Subcutaneous adipose tissue (tissue), 4 donors: ENCODE results near the gene SRRM5. TPM values are rescaled to one million over a fixed set of nuclear protein-coding genes. Genes with fewer than 3 reads are reported as not detected.

Experiments
- CTCF ChIP-seq: fragments of 450-650 bp; IDR thresholded peaks from one replicate; pipeline ENCODE4 v1.5.1; 2016; ENCODE audit warnings: low read depth, mild to moderate bottlenecking, control low read depth, antibody characterized with exemption, moderate library complexity
- total RNA-seq, 4 donors: library from RNA; depleted of rRNA; stranded (reverse); fragments of >200 nt; gene quantifications; one replicate each; pipeline ENCODE4 v1.1.0, GENCODE V29; 2016

SRRM5 gene
- total RNA-seq, 4 donors from 2014 or later = 0.33 to 0.66 (median 0.34) TPM; not detected in 1

GRCh38 chr19:43609872-43610271, 2.0 kb upstream of the SRRM5 start:
- no peak for TF ChIP-seq CTCF

- TF ChIP-seq CTCF = no peak
Observed at GRCh38 chr19:43610493-43610892, 1.4 kb upstream of the SRRM5 start.

- TF ChIP-seq CTCF = no peak
Observed at GRCh38 chr19:43612374-43612773, 486 bp downstream of the SRRM5 start.

GRCh38 chr19:43616306-43616705, 4.4 kb downstream of the SRRM5 start:
- TF ChIP-seq CTCF = no peak

- TF ChIP-seq CTCF = no peak
Observed at GRCh38 chr19:43616954-43617353, 5.1 kb downstream of the SRRM5 start.

GRCh38 chr19:43618921-43619261, 7.0 kb downstream of the SRRM5 start:
- TF ChIP-seq CTCF = no peak

- no peak for TF ChIP-seq CTCF
Observed at GRCh38 chr19:43619262-43620060, 7.6 kb downstream of the SRRM5 start, which contains the start of gene ZNF428. ZNF428 (minus strand) TSS chr19:43619629; CDS start chr19:43614304, 5,325 bp downstream.
